ENCODE data around the gene TMEM116.
"Not testable (repeated sequence)": the region's sequence is repeated elsewhere in the genome, so short reads cannot be mapped to it uniquely, and the experiment has no call there.

The TMEM116 gene

GRCh38 chr12:112000820-112001219 lies 12.1 kb downstream of the TMEM116 start:
- no peak overlapping the region for H3K27ac Mint-ChIP-seq
- H3K4me1 Mint-ChIP-seq: peaks cover 76% of the 10 kb centered on the region

GRCh38 chr12:111999129-111999528 lies 13.8 kb downstream of the TMEM116 start:
- H3K36me3 Mint-ChIP-seq: peaks cover 35% of the 10 kb centered on the region
- CTCF ChIA-PET, DNase-seq, H3K9me3 Mint-ChIP-seq, H3K27me3 Mint-ChIP-seq, H3K27ac Mint-ChIP-seq, H3K4me3 Mint-ChIP-seq: not testable (repeated sequence)
- H3K4me1 Mint-ChIP-seq: peaks cover 80% of the 10 kb centered on the region

More at GRCh38 chr12:112000820-112001219, 12.1 kb downstream of the TMEM116 start:
- Mint-ChIP-seq H3K9me3 (no peaks in the 10 kb centered on the region), H3K36me3 (peaks cover 37% of the 10 kb centered on the region), H3K4me3 (peak overlapping the region; percentile 67), H3K27me3 (no peaks in the 10 kb centered on the region)
- CTCF ChIA-PET: interaction anchor here (2.2 kb wide), 1 partner anchor 12 kb away, joined by 18 read pairs; the partner anchor contains the start of genes ERP29 and TMEM116
- no peak for DNase-seq

GRCh38 chr12:111998015-111998414 lies 14.9 kb downstream of the TMEM116 start:
- DNase-seq: no peak
- H3K4me3 Mint-ChIP-seq: no peak overlapping the region
- peaks cover 85% of the 10 kb centered on the region for H3K4me1 Mint-ChIP-seq
- no peak overlapping the region for H3K27ac Mint-ChIP-seq
- H3K9me3 Mint-ChIP-seq: no peaks in the 10 kb centered on the region
- H3K36me3 Mint-ChIP-seq: peaks cover 31% of the 10 kb centered on the region
- H3K27me3 Mint-ChIP-seq: no peaks in the 10 kb centered on the region
- CTCF ChIA-PET: interaction anchor here (0.7 kb wide), 1 partner anchor 14 kb away, joined by 4 read pairs; the partner anchor contains the start of gene TMEM116

DNA sequence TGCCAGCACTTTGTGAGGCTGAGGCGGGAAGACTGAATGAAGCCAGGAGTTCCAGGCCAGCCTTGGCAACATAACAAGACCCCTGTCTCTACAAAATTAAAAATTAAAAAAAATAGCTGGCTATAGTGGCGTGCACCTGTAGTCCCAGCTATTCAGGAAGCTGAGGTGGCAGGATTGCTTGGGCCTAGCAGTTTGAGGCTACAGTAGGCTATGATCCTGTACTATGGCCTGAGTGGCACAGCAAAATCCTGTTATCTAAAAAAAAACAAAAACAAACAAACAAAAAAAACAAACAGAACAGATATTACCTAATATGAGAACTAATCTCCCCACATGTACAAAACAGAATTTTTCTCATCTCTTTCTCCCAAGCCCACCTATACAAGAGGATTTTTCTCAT lies 15.7 kb downstream of the TMEM116 start:
- Mint-ChIP-seq H3K27ac (no peak overlapping the region), H3K4me3 (no peak overlapping the region)
- CTCF ChIA-PET: interaction anchor here (0.6 kb wide), 1 partner anchor 72 kb away, joined by 3 read pairs; no protein-coding TSS in a partner anchor

GRCh38 chr12:111995782-111996480 lies 17.0 kb downstream of the TMEM116 start:
- H3K9me3 Mint-ChIP-seq: no peaks in the 10 kb centered on the region
- CTCF ChIA-PET: interaction anchor here (3.9 kb wide), 1 partner anchor 17 kb away, joined by 23 read pairs; the partner anchor contains the start of genes ERP29 and TMEM116
- H3K4me1 Mint-ChIP-seq: peaks cover 80% of the 10 kb centered on the region
- DNase-seq: no peak
- H3K4me3 Mint-ChIP-seq: peak overlapping the region; percentile 84
- no peaks in the 10 kb centered on the region for H3K27me3 Mint-ChIP-seq
- H3K36me3 Mint-ChIP-seq: peaks cover 30% of the 10 kb centered on the region
- H3K27ac Mint-ChIP-seq: peak overlapping the region; percentile 94

More for the DNA sequence above, 15.7 kb downstream of the TMEM116 start:
- DNase-seq: no peak
- Mint-ChIP-seq H3K27me3 (no peaks in the 10 kb centered on the region), H3K4me1 (peaks cover 85% of the 10 kb centered on the region), H3K36me3 (peaks cover 25% of the 10 kb centered on the region), H3K9me3 (no peaks in the 10 kb centered on the region)

GRCh38 chr12:111994211-111995111 lies 18.5 kb downstream of the TMEM116 start:
- peak overlapping the region; percentile 94 for H3K27ac Mint-ChIP-seq
- H3K4me1 Mint-ChIP-seq: peaks cover 74% of the 10 kb centered on the region
- H3K4me3 Mint-ChIP-seq: peak overlapping the region; percentile 84
- not testable (repeated sequence) for H3K9me3 Mint-ChIP-seq, H3K27me3 Mint-ChIP-seq
- peaks cover 30% of the 10 kb centered on the region for H3K36me3 Mint-ChIP-seq
- DNase-seq: peak; percentile 63
- CTCF ChIA-PET: interaction anchor here (0.6 to 3.9 kb wide), 6 partner anchors 16 to 131 kb away, joined by 3 to 23 read pairs (median 4); partner anchors contain the start of genes ERP29 and TMEM116

GRCh38 chr12:111993292-111994150 lies 19.4 kb downstream of the TMEM116 start:
- Mint-ChIP-seq H3K27ac (peak overlapping the region; percentile 94), H3K36me3 (peaks cover 30% of the 10 kb centered on the region), H3K4me1 (peaks cover 74% of the 10 kb centered on the region), H3K9me3 (no peaks in the 10 kb centered on the region), H3K27me3 (no peaks in the 10 kb centered on the region), H3K4me3 (peak overlapping the region; percentile 84)
- DNase-seq: peak; percentile 66
- CTCF ChIA-PET: interaction anchor here (0.6 to 3.9 kb wide), 6 partner anchors 20 to 393 kb away, joined by 3 to 23 read pairs (median 4); partner anchors contain the start of genes ERP29 and TMEM116

GRCh38 chr12:111992464-111992863 lies 20.5 kb downstream of the TMEM116 start:
- no peaks in the 10 kb centered on the region for H3K27me3 Mint-ChIP-seq
- peaks cover 31% of the 10 kb centered on the region for H3K36me3 Mint-ChIP-seq
- no peaks in the 10 kb centered on the region for H3K9me3 Mint-ChIP-seq
- H3K27ac Mint-ChIP-seq: peak overlapping the region; percentile 94
- peaks cover 70% of the 10 kb centered on the region for H3K4me1 Mint-ChIP-seq
- peak overlapping the region; percentile 16 for H3K4me3 Mint-ChIP-seq
- CTCF ChIA-PET: interaction anchor here (1.6 to 3.9 kb wide), 2 partner anchors 21 to 394 kb away, joined by 3 to 23 read pairs; partner anchors contain the start of genes ERP29 and TMEM116
- DNase-seq: no peak

DNA sequence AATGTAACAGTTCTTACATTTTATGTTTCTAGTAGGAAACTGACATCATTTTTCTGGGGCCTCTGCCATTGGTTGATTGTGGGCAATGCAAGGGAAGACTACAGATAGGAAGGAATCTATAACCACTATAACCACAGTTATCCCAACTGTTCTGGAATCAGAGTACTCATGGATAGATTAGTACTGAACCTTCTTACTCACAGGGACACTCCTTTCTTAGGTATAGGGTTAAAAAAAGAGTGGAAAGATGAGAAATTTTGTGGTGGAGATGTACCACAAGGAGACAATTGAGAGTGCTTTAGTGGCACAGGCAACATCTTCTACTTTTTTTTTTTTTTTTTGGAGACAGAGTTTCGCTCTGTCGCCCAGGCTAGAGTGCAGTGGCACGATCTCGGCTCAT lies 21.0 kb downstream of the TMEM116 start:
- peak overlapping the region; percentile 1 for H3K4me3 Mint-ChIP-seq

DNA sequence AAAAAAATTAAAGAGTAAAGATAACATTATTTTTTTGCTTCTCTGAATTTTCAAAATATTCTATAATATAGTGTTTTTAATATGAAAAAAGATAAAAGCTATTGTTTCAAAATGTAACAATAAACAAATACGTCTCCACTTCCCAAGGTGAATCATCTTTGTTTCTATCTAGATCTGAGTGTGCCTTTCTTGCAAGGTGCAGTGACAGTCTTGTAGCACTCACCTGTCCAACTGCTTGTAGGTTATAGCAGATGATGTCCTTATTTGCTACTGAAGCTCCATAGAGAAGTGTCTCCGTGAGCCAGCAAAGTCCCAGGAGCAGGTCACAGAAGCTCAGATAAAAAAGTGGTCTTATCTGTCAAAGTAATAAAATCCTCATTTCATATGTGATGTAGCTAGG lies 21.4 kb downstream of the TMEM116 start:
- Mint-ChIP-seq H3K4me1 (peaks cover 62% of the 10 kb centered on the region), H3K9me3 (no peaks in the 10 kb centered on the region), H3K4me3 (peak overlapping the region; percentile 1), H3K27me3 (no peaks in the 10 kb centered on the region), H3K27ac (peak overlapping the region; percentile 94), H3K36me3 (peaks cover 28% of the 10 kb centered on the region)
- CTCF ChIA-PET: interaction anchor here (0.6 to 1.7 kb wide), 2 partner anchors 10 to 22 kb away, joined by 3 read pairs; partner anchors contain the start of genes ERP29 and TMEM116
- no peak for DNase-seq

More for the DNA sequence above, 21.0 kb downstream of the TMEM116 start:
- Mint-ChIP-seq H3K4me1 (peaks cover 66% of the 10 kb centered on the region), H3K27me3 (no peaks in the 10 kb centered on the region), H3K9me3 (no peaks in the 10 kb centered on the region), H3K36me3 (peaks cover 30% of the 10 kb centered on the region), H3K27ac (peak overlapping the region; percentile 94)
- no peak for DNase-seq
- CTCF ChIA-PET: interaction anchor here (1.6 to 1.7 kb wide), 2 partner anchors 21 to 395 kb away, joined by 3 read pairs; partner anchors contain the start of genes ERP29 and TMEM116

DNA sequence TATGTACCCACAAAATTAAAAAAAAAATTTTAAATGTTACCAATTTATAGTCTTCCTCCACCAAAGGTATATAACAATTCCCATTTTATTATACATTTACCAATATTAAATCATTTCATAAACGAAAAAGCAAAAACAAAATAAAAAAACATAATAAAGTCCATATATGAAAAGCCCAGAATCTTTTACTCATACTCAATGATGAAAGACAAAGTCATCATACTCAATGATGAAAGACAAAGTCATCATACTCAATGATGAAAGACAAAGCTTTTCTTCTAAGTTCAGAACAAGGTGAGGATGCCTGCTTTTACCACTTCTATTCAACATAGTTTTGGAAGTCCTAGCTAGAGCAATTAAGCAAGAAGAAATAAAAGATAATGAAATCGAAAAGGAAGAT lies 28.1 kb downstream of the TMEM116 start:
- DNase-seq: no peak
- Mint-ChIP-seq H3K4me1 (peaks cover 11% of the 10 kb centered on the region), H3K36me3 (peaks cover 33% of the 10 kb centered on the region), H3K9me3 (no peaks in the 10 kb centered on the region), H3K27ac (no peak overlapping the region), H3K4me3 (no peak overlapping the region), H3K27me3 (no peaks in the 10 kb centered on the region)
- CTCF ChIA-PET: no interaction called here

DNA sequence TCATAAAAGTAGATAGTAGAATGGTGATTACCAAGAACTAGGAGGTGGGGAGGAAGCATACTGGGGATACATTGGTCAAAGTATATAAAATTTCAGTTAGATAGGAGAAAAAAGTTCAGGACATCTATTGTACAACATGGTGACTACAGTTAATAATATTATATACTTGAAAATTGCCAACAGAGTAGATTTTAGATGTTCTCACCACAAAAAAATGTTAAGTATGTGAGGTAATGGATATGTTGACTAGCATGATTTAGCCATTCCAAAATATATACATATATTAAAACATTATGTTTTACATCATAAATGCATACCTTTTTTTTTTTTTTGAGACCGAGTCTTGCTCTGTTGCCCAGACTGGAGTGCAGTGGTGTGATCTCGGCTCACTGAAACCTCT lies 31.0 kb downstream of the TMEM116 start:
- CTCF ChIA-PET: no interaction called here
- H3K4me1 Mint-ChIP-seq: peaks cover 10% of the 10 kb centered on the region

GRCh38 chr12:111980598-111980997 lies 32.4 kb downstream of the TMEM116 start:
- no peak overlapping the region for H3K4me3 Mint-ChIP-seq
- peaks cover 14% of the 10 kb centered on the region for H3K4me1 Mint-ChIP-seq
- H3K36me3 Mint-ChIP-seq: peaks cover 27% of the 10 kb centered on the region
- H3K27me3 Mint-ChIP-seq: no peaks in the 10 kb centered on the region
- CTCF ChIA-PET: interaction anchor here (1.2 kb wide), 3 partner anchors 8 to 421 kb away, joined by 3 to 5 read pairs (median 3); no protein-coding TSS in a partner anchor
- no peak for DNase-seq
- no peak overlapping the region for H3K27ac Mint-ChIP-seq
- H3K9me3 Mint-ChIP-seq: no peaks in the 10 kb centered on the region

More for the DNA sequence above, 31.0 kb downstream of the TMEM116 start:
- DNase-seq: no peak
- Mint-ChIP-seq H3K9me3 (no peaks in the 10 kb centered on the region), H3K27me3 (no peaks in the 10 kb centered on the region), H3K36me3 (peaks cover 29% of the 10 kb centered on the region), H3K27ac (no peak overlapping the region), H3K4me3 (no peak overlapping the region)
